Endothelial cell (in vitro differentiated cells): ENCODE data around the gene MB21D2. TPM values are rescaled to one million over a fixed set of nuclear protein-coding genes. Genes with fewer than 3 reads are reported as not detected.

Experiments
- DNase-seq: peaks from one replicate; pipeline ENCODE4 v3.0.0; 2021; ENCODE audit warnings: low spot score
- H3K27ac Mint-ChIP-seq: one replicate; pipeline ENCODE4 v1.8.0; 2021; ENCODE audit warnings: mixed read lengths, inconsistent platforms; ENCODE audit not compliant: unreplicated experiment
- H3K27me3 Mint-ChIP-seq: one replicate; pipeline ENCODE4 v1.8.0; 2021; ENCODE audit warnings: mild to moderate bottlenecking, moderate library complexity, mixed read lengths, inconsistent platforms; ENCODE audit not compliant: unreplicated experiment
- H3K36me3 Mint-ChIP-seq: one replicate; pipeline ENCODE4 v1.8.0; 2021; ENCODE audit warnings: mild to moderate bottlenecking, low read depth, mixed read lengths, inconsistent platforms; ENCODE audit not compliant: unreplicated experiment
- H3K4me1 Mint-ChIP-seq: one replicate; pipeline ENCODE4 v1.8.0; 2021; ENCODE audit warnings: mild to moderate bottlenecking, mixed read lengths, inconsistent platforms; ENCODE audit not compliant: unreplicated experiment
- H3K4me3 Mint-ChIP-seq: one replicate; pipeline ENCODE4 v1.8.0; 2021; ENCODE audit warnings: mild to moderate bottlenecking, mixed read lengths, inconsistent platforms; ENCODE audit not compliant: unreplicated experiment
- H3K9me3 Mint-ChIP-seq: one replicate; pipeline ENCODE4 v1.8.0; 2021; ENCODE audit warnings: mixed read lengths, inconsistent platforms; ENCODE audit not compliant: unreplicated experiment
- total RNA-seq: library from RNA; stranded (reverse); fragmentation: NEBNext Ultra II Directional; extraction: Animal tissue kit (Norgen Biotek cat#: 25700); gene quantifications from one replicate; pipeline ENCODE4 v1.2.1, GENCODE V29; 2021; ENCODE audit not compliant: unreplicated experiment
- TF ChIP-seq, protein P1 (sequence below): fragments of 200-600 bp; sonication (generic); IDR thresholded peaks from one replicate; pipeline ENCODE4 v1.5.0; 2021; ENCODE audit warnings: antibody characterized with exemption; ENCODE audit not compliant: unreplicated experiment

Gene MB21D2
- total RNA-seq, 1 donor from 2014 or later = 4.3 TPM

DNA sequence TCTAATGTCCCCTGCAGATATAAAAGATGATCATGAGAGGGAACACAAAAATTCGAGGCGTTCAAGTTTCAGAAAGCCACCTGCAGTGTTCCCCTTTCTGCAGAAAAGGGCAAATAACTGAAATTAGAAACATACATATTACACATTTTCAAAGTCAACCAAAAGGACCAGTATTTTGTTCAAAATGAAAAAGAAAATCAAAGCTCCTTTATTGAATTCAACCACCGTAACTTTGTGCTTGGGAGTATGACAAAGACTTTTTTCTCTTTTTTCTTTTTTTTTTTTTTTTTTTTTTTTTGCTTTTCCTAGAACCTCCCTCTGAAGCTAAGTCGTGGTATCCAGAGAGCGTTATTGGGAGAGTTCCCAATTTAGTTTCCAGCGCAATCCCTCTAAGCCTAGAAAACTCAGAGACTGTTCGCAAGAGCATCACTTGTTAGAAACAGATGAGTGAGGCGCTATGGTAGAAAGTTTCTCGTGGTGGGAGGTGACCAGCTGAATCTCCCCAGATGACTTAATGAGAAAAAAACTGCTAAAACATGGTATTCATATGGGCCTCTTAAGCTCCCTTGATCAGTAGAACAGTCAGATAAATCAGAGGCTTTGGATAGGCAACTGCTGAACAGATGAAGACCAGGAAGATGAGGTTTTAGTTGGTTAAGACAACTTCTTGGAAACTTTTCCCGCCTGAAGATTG, 77.4 kb downstream of the MB21D2 start:
- no peaks in the 10 kb centered on the region for H3K9me3 Mint-ChIP-seq
- TF ChIP-seq, protein P1, sequence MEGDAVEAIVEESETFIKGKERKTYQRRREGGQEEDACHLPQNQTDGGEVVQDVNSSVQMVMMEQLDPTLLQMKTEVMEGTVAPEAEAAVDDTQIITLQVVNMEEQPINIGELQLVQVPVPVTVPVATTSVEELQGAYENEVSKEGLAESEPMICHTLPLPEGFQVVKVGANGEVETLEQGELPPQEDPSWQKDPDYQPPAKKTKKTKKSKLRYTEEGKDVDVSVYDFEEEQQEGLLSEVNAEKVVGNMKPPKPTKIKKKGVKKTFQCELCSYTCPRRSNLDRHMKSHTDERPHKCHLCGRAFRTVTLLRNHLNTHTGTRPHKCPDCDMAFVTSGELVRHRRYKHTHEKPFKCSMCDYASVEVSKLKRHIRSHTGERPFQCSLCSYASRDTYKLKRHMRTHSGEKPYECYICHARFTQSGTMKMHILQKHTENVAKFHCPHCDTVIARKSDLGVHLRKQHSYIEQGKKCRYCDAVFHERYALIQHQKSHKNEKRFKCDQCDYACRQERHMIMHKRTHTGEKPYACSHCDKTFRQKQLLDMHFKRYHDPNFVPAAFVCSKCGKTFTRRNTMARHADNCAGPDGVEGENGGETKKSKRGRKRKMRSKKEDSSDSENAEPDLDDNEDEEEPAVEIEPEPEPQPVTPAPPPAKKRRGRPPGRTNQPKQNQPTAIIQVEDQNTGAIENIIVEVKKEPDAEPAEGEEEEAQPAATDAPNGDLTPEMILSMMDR = no peak

DNA sequence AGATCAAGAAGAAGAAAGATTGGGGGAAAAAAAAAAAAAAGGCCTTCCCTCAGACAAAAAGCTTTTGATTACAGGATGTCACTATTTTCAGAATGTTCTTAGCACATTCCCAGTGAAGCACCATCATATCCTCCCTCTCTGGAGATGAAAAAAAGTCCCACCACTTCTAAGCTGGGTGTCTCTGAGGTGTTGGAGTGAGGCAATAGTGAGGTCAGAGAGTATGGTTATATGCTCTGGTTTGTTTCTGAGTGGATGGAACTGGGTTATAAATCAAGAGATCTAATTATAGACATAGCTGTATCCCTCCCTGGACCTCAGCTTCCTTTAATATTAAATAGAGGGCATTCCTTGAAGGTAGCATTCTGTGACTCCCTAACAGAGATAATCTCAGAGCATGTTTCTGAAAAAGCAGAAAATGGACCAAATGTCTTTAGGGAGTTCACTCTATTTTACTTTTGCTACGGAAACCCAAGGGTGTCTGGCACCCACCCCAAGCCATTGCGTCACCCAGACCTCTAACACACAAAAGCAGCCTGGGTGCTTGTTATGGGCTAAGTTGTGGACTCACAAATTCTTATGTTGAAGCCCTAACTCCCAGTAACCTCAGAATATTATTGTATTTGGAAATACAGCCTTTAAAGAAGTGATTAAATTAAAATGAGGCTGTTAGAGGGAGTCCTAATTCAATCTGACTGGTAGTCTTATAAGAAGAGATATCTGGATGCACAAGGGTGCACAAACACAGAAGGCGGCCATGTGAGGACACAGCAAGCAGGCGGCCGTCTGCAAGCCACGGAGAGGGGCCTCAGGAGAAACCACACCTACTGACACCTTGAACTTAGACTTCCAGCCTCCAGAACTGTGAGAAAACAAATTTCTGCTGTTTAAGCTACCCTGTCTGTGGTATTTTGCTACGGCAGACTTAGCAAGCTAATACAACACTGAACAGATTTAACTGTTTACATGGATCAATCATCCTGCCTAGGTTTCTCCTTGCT, 81.5 kb downstream of the MB21D2 start:
- Mint-ChIP-seq H3K9me3 (no peaks in the 10 kb centered on the region), H3K4me1 (peaks cover 5% of the 10 kb centered on the region), H3K27ac (no peak overlapping the region), H3K36me3 (no peaks in the 10 kb centered on the region), H3K27me3 (peaks cover 2% of the 10 kb centered on the region), H3K4me3 (no peak overlapping the region)
- no peak for DNase-seq
- TF ChIP-seq, protein P1 = no peak

More for the DNA sequence above, 77.4 kb downstream of the MB21D2 start:
- H3K4me1 Mint-ChIP-seq = peaks cover 4% of the 10 kb centered on the region
- H3K36me3 Mint-ChIP-seq = no peaks in the 10 kb centered on the region
- no peak for DNase-seq
- no peak overlapping the region for H3K27ac Mint-ChIP-seq
- H3K4me3 Mint-ChIP-seq = no peak overlapping the region
- no peaks in the 10 kb centered on the region for H3K27me3 Mint-ChIP-seq

DNA sequence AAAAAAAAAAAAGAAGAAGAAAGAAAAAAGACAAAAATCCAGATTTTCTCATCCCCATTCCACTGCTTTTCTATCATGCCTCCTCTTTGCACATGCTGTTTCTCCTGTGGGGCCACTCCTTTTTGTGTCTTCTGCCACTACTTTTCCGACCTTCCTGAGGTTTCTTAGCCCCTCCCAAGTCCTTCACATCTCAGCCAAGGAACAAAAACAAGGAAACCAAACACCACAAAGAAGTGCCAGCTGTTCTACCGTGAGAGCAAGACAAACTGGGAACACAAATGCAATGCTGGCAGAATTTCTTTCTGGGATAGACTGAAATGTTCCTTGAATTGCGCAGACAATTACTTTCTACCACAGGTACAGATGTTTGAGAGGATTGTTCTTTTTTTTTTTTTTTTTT, 83.2 kb downstream of the MB21D2 start:
- peaks cover 3% of the 10 kb centered on the region for H3K27me3 Mint-ChIP-seq
- TF ChIP-seq, protein P1 = no peak
- H3K9me3 Mint-ChIP-seq = no peaks in the 10 kb centered on the region
- H3K36me3 Mint-ChIP-seq = no peaks in the 10 kb centered on the region
- H3K4me1 Mint-ChIP-seq = peaks cover 5% of the 10 kb centered on the region
- no peak overlapping the region for H3K4me3 Mint-ChIP-seq
- no peak for DNase-seq
- H3K27ac Mint-ChIP-seq = peak overlapping the region; percentile 10

DNA sequence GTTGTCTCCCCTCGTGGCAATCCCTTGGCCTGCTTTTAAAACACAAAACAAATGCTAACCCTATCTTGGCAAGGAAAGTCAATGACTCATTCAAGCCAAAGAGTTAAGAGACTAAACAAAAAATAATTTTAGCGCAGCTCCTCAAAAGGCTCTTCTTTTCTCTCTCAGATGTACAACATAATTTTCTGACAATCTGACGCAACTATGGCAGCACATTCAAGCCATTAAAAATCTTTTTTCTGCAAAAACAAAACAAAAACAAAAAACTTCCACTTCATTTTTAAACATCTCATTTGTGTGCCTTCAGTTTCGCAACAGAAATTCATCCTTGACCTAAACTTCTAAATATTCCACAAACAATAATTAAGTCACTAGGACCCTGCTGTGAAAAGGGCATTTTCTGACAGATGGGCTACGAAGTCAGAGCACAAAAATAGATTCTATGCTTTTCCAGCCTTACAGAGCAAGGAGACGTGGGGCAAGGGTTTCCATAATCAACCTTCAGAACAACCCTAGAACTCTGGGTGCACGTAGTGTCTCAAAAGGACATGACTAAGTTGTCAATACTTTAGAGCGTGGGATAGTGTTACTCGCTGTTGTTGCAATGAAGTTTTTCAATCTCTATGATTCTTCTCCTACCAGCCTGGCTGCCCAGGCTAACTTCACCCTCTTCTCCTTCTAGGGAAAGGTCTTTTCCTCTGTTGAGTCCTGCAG, 84.3 kb downstream of the MB21D2 start:
- H3K36me3 Mint-ChIP-seq = no peaks in the 10 kb centered on the region
- peaks cover 5% of the 10 kb centered on the region for H3K4me1 Mint-ChIP-seq
- H3K27ac Mint-ChIP-seq = no peak overlapping the region
- no peaks in the 10 kb centered on the region for H3K9me3 Mint-ChIP-seq
- TF ChIP-seq, protein P1 = no peak
- H3K4me3 Mint-ChIP-seq = no peak overlapping the region
- H3K27me3 Mint-ChIP-seq = peaks cover 3% of the 10 kb centered on the region
- DNase-seq = no peak
